Measurements from ENCODE around the gene FAM174C.

DNA sequence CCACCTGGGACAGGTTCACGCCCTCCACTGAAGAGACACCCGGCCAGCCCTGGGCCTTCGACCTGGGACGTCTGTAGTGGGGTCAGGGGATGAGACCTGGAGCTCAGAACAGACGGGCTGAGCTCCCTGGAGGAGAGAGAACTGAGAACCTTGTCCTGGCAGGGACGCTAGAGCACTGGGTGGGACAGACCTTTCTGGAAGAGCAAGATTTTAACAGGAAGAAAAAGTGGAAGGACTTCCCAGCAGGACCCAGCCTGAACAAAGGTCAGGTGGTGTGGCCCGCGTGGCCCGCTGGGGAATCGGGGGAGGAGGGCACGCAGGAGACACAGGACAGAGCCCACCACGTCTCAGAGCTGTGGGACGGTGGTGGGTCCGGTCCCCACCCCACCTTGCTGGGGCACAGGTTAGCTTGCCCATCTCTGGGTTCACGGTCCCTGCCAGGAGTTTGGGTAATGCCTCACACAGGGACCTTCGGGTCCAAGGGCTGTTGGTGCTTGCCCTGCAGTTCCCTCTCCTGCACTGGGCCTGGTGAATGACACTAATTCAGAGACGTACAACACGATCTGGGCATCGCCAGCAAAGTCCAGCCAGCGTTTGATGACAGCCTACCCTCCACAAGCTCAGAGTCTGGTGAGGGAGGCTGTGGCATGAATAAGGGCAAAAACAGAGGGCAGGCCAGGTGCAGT lies 9.1 kb downstream of the FAM174C start:
- TF ChIP-seq, protein P1, sequence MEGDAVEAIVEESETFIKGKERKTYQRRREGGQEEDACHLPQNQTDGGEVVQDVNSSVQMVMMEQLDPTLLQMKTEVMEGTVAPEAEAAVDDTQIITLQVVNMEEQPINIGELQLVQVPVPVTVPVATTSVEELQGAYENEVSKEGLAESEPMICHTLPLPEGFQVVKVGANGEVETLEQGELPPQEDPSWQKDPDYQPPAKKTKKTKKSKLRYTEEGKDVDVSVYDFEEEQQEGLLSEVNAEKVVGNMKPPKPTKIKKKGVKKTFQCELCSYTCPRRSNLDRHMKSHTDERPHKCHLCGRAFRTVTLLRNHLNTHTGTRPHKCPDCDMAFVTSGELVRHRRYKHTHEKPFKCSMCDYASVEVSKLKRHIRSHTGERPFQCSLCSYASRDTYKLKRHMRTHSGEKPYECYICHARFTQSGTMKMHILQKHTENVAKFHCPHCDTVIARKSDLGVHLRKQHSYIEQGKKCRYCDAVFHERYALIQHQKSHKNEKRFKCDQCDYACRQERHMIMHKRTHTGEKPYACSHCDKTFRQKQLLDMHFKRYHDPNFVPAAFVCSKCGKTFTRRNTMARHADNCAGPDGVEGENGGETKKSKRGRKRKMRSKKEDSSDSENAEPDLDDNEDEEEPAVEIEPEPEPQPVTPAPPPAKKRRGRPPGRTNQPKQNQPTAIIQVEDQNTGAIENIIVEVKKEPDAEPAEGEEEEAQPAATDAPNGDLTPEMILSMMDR (IDR thresholded peaks at IDR 0.05): no peak
- TF ChIP-seq POLR2A (IDR thresholded peaks at IDR 0.05): no peak
